Measurements from ENCODE around the gene CSK. TPM values are rescaled to one million over a fixed set of nuclear protein-coding genes. Genes with fewer than 3 reads are reported as not detected.

The CSK gene
- total RNA-seq: 22.9 and 41.9 TPM in 2 replicates

GRCh38 chr15:74781431-74782258, at the start of gene CSK:
CSK (plus strand) TSS chr15:74782080; CDS start chr15:74798298, 16,218 bp downstream.

DNA sequence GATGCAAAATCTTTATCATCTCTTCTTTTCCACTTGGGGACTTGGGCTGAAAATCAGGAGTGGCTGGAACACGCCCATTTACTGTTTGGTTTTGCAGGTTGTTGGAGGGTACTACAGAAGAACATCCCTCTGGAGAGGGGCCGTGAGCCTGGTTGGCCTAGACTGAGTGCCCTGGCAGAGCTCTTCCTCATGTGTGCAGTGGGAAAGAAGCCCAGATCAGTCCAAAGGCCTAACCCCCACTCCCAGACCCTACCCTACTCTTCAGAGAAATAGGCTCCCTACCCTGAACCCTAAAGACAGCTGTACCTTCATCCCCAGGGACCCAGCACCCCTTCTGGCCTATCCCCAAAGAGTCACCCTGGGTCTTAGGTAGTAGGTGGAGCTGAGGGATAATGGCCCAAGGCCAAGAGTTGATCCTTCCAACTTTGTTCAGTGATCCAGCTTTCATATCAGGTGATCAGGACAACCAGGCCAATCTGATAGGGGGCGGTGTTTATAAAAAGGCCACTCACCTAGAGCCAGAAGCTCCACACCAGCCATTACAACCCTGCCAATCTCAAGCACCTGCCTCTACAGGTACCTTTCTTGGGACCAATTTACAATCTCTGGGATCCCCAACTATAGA, 33.4 kb upstream of the CSK start, which contains the start of gene CYP1A2:
CYP1A2 (plus strand) TSS at position 524 of the 625 bp plus-strand sequence. CDS start 894 bp downstream, outside the sequence.

DNA sequence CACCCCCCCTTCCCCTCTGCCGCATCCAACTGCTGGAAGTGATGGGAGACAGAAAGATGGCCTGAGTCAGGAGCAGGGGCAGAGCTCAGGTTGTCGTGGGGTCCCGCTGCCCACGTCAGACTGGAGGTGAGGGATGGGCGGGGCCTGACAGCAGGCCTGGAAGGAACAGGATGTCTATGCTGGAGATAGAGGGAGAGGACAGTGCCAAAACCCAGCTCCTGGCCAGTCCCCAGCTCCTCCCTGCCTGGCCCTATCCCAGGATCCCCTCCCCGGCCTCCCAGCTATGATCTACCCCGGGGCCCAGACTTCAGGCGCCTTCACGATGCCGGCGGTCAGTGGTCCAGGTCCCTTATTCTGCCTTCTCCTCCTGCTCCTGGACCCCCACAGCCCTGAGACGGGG, 30.7 kb downstream of the CSK start, which contains the start of gene LMAN1L:
LMAN1L (plus strand) TSS at position 303 of the 400 bp plus-strand sequence; CDS start at position 323, 20 bp downstream.

GRCh38 chr15:74826364-74826819, 44.5 kb downstream of the CSK start, which contains the start of gene CPLX3:
CPLX3 (plus strand) TSS chr15:74826627; CDS start chr15:74826704, 77 bp downstream.

GRCh38 chr15:74842581-74843444, 60.9 kb downstream of the CSK start, which contains the start of gene ULK3:
ULK3 (minus strand) TSS chr15:74843156; CDS start chr15:74843105, 51 bp downstream.

Other genes starting within 250 kb of the CSK start
- 3.2 and 8.3 TPM in 2 replicates for gene ARID3B, start 240.9 kb upstream of the CSK start, total RNA-seq
- 64.7 and 70.5 TPM in 2 replicates for gene CLK3, start 166.2 kb upstream of the CSK start, total RNA-seq
- gene EDC3, start 86.1 kb upstream of the CSK start, total RNA-seq: 8.1 and 15.2 TPM in 2 replicates
- gene CYP1A1, start 56.6 kb upstream of the CSK start, total RNA-seq: 8.0 and 10.3 TPM in 2 replicates
- gene CYP1A2, start 33.2 kb upstream of the CSK start, total RNA-seq: not detected in 2 replicates
- gene LMAN1L, start 30.8 kb downstream of the CSK start, total RNA-seq: not detected in 2 replicates
- gene CPLX3, start 44.5 kb downstream of the CSK start, total RNA-seq: not detected in 2 replicates
- 25.1 and 25.2 TPM in 2 replicates for gene ULK3, start 61.1 kb downstream of the CSK start, total RNA-seq
- 50.1 and 89.9 TPM in 2 replicates for gene SCAMP2, start 91.3 kb downstream of the CSK start, total RNA-seq
- 77.2 and 84.7 TPM in 2 replicates for gene MPI, start 108.0 kb downstream of the CSK start, total RNA-seq
- 25.5 and 26.7 TPM in 2 replicates for gene FAM219B, start 124.8 kb downstream of the CSK start, total RNA-seq
- gene COX5A, start 156.0 kb downstream of the CSK start, total RNA-seq: 188 and 227 TPM in 2 replicates
- 4.7 and 5.7 TPM in 2 replicates for gene RPP25, start 174.7 kb downstream of the CSK start, total RNA-seq
- 1.9 and 4.7 TPM in 2 replicates for gene SCAMP5, start 213.5 kb downstream of the CSK start, total RNA-seq
- gene PPCDC, start 241.5 kb downstream of the CSK start, total RNA-seq: 36.6 and 42.9 TPM in 2 replicates

Measured in airway epithelial cell (primary cell).